ENCODE data around the gene UBQLN3.

- TF ChIP-seq EZH2 (IDR thresholded peaks at IDR 0.05; ENCODE audit: borderline replicate concordance, low read depth, low read length, severe bottlenecking): no peak
- no peak for TF ChIP-seq CTCF (IDR thresholded peaks at IDR 0.05; ENCODE audit: extremely low read depth in 1 of 2, insufficient read depth in 1 of 2, low read depth in 1 of 2, low read length in 2 of 2)
- no peak for TF ChIP-seq MAX (IDR thresholded peaks at IDR 0.05; ENCODE audit: insufficient read depth, insufficient read length)
- no peak for TF ChIP-seq POLR2A (IDR thresholded peaks at IDR 0.05; ENCODE audit: low read depth, low read length)
- TF ChIP-seq GATA2 (IDR thresholded peaks at IDR 0.05; ENCODE audit: insufficient read depth, insufficient read length, low read depth, low read length): no peak
- no peak for TF ChIP-seq MYC (IDR thresholded peaks at IDR 0.05; ENCODE audit: low read depth, low read length)
Observed at GRCh38 chr11:5508605-5509004, 1.2 kb downstream of the UBQLN3 start.

All from endothelial cell of umbilical vein (primary cell).